ENCODE results near the gene ANKFY1.
A peak's percentile ranks its signal among the peaks of the same experiment; 100 is the strongest.

GRCh38 chr17:4161192-4161966 lies 102.4 kb downstream of the ANKFY1 start:
- TF ChIP-seq, protein P1, sequence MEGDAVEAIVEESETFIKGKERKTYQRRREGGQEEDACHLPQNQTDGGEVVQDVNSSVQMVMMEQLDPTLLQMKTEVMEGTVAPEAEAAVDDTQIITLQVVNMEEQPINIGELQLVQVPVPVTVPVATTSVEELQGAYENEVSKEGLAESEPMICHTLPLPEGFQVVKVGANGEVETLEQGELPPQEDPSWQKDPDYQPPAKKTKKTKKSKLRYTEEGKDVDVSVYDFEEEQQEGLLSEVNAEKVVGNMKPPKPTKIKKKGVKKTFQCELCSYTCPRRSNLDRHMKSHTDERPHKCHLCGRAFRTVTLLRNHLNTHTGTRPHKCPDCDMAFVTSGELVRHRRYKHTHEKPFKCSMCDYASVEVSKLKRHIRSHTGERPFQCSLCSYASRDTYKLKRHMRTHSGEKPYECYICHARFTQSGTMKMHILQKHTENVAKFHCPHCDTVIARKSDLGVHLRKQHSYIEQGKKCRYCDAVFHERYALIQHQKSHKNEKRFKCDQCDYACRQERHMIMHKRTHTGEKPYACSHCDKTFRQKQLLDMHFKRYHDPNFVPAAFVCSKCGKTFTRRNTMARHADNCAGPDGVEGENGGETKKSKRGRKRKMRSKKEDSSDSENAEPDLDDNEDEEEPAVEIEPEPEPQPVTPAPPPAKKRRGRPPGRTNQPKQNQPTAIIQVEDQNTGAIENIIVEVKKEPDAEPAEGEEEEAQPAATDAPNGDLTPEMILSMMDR (IDR thresholded peaks at IDR 0.05), result peak in 2 of 3 donors; percentile 53 to 54
- peak in 2 of 3 donors; percentile 8 to 63 for TF ChIP-seq POLR2AphosphoS5 (IDR thresholded peaks at IDR 0.05)
